Mammary epithelial cell (primary cell): ENCODE results near the gene MLYCD.

Source experiments
- CTCF ChIP-seq, 2 donors: IDR thresholded peaks in 1 of 2; conservative IDR thresholded peaks in 1 of 2; 2 replicates each; pipeline ENCODE4 v1.5.1; 2011 to 2012; ENCODE audit warnings: inconsistent platforms in 2 of 2, low read length in 2 of 2, mild to moderate bottlenecking in 2 of 2, control low read depth in 1 of 2, low read depth in 1 of 2; ENCODE audit not compliant: insufficient read depth in 1 of 2; ENCODE audit errors: extremely low read depth in 1 of 2
- EZH2 ChIP-seq: IDR thresholded peaks from 2 replicates; pipeline ENCODE4 v1.6.1; 2012; ENCODE audit warnings: low read length, inconsistent platforms, borderline replicate concordance

- TF ChIP-seq CTCF (conservative IDR thresholded peaks at IDR 0.05 in 1 of 2, IDR thresholded peaks at IDR 0.05 in 1 of 2; ENCODE audit: extremely low read depth in 1 of 2, insufficient read depth in 1 of 2, low read depth in 1 of 2, low read length in 2 of 2) = no peak
- TF ChIP-seq EZH2 = no peak
Observed at GRCh38 chr16:83888672-83889044, 10.3 kb upstream of the MLYCD start.
